NCI-H128 (cell line): ENCODE results near the gene NPHS2.

Source experiments
- DNase-seq: peaks from one replicate; lab custom pipeline; 2025; ENCODE audit not compliant: unreplicated experiment; lab: John Stamatoyannopoulos, UW

Gene NPHS2

GRCh38 chr1:179575497-179576314 is at the start of gene NPHS2:
TSS of gene NPHS2 (minus strand) at chr1:179575948. CDS start at chr1:179575864, 84 bp downstream.
- DNase-seq: no peak

GRCh38 chr1:179612361-179612760 is 36.6 kb upstream of the NPHS2 start:
- no peak for DNase-seq

DNA sequence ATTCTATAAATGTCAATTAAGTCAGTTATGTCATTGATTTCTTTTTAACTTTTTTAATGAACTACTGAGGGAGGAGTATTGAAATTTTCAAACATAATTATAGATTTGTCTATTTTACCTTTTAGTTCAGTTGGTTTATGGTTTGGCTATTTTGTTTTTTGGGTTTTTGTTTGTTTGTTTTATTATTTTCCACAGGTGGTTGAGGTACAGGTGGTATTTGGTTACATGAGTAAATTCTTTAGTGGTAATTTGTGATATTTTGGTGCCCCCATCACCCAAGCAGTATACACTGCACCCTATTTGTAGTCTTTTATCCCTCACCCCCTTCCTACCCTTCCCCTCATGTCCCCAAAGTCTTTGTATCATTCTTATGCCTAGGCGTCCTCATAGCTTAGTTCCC is 25.3 kb upstream of the NPHS2 start:
- no peak for DNase-seq

GRCh38 chr1:179599623-179600249 is 24.0 kb upstream of the NPHS2 start:
- peak; percentile 19 for DNase-seq

DNA sequence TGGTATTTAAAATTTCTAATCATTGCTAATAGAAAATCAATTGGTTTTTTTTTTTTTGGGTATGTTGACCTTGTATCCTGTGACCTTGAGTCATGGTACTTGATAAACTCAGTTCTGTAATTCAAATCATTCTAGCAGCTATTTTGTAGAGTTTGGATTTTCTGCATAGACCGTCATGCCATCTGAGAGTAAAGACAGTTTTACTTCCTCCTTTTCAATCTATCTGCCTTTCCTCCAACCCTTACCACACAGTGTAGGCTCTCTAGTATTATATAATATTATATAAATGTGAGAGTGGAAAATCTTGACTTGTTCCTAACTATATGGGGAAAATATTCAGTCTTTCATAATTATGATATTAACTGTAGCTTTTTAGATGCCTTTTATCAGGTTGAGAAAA is 22.9 kb upstream of the NPHS2 start:
- no peak for DNase-seq

GRCh38 chr1:179591592-179592580 is 16.1 kb upstream of the NPHS2 start, which contains the start of gene TDRD5:
TSS of gene TDRD5 (plus strand) at chr1:179591832. CDS start at chr1:179592616, 784 bp downstream.
- no peak for DNase-seq

GRCh38 chr1:179591253-179591591 is 15.5 kb upstream of the NPHS2 start:
- no peak for DNase-seq

DNA sequence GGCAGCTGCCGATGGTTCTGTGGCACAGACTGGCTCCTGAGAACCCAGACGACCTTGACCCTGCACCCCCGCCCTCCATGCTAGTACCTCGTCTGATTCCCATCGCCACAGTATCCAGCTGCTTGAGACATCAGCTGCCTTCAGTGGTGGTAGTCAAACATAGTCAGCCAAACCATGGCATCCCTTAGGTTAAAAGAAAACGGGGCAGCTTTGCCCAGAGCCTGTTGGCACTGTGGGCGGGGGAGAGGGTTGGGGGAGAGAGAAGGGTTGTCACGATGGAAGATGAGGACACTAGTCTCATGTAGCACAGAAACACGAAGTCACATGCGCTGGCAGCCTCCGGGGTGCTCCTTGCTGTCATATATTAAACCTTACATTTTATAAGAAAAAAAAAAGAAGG is 14.9 kb upstream of the NPHS2 start:
- DNase-seq: no peak

GRCh38 chr1:179589509-179589908 is 13.8 kb upstream of the NPHS2 start:
- no peak for DNase-seq

DNA sequence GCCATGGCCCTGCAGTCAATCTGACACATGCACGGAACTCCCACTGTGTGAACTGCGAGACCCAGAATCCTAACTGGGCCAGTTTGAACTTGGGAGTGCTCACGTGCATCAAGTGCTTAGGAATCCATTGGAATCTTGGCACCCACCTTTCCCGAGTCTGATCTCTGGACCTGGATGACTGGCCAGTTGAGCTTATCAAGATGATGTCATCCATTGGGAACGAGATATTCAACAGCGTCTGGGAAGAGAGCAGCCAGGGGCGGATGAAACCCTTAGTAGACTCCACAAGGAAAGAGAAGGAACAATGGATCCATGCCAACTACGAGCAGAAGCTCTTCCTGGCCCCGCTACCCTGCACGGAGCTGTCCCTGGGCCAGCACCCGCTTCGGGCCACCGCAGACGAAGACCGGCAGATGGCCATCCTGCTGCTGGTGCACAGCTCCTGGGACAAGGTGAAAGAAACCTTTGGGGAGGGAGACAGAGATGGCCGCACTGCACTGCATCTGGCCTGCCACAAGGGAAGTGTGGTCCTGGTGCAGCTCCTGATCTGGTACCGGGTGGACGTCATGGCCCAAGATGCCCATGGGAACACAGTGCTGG is 12.8 kb upstream of the NPHS2 start:
- no peak for DNase-seq

DNA sequence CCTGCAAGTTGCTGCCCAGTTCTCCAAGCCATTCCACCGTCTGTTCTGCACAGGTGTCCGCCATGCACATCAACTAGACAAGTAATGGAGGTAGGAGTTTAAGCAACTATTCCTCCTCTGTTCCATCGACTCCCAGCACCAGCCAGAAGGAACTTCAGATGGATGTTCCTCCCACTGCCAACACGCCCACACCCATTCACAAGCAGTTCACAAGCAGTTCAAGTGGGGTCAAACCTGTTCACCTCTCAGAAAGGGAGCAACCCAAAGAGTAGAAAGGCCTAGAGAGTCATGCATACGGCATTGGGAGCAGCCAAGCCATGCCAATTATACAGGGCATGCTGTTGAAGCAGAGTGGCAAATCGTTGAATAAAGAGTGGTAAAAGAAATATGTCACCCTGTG is 11.6 kb upstream of the NPHS2 start:
- DNase-seq: no peak

DNA sequence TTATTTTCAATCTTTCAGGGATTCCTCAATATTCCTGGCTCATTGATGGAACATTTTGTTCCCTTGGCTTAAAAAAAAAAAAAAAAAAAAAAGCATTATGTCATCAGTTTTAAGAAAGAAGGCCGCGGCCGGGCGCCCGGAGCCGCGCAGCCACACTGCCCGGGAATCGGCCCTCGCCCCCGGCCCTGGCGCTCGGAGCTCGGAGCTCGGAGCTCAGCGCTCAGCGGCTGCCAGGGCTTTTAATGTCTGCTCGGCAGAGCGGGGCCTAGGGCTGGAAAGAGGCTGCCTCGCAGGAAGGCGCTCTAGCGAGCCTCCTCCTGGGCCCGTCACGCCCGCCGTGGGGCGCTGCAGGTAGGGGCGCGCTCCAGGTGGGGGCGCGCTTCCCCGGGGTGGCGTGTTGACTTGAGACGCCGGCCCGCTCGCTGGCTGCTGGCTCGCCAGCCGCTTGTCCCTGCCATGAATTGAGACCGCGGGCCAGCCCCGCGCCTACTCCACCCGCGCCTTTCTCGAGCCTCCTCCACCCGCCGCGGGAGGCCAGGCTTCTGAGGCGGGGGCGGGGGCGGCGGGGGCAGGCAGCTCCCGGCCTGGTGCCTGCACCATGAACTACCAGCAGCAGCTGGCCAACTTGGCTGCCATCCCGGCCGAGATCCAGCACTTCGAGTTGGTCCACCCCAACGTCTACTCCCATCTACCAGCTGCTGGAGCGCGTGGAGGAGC is 10.5 kb upstream of the NPHS2 start:
- no peak for DNase-seq

DNA sequence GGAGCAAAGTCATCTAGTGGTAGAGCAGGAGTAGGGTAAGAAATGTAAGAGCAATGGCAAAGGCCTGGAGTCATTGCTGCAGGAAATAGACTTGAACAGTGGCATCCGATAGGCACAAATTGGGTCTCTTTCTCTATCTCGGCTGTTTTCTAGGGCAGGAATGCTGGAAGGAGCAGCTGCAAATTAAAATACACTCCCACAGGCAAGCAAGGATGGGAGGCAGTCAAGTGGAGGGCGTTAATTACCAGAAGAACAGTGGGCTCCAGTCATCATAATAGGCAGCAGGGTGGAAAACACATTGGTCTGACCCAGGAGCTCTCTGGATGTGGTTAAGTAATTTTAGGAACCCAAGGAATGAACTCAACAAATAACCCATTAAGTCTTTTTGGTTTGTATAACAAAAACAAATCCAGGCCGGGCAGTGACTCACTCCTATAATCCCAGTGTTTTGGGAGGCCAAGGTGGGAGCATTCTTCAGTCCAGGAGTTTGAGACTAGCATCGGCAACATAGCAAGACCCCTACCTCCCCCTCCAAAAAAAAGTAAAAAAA is 8.1 kb upstream of the NPHS2 start:
- no peak for DNase-seq

DNA sequence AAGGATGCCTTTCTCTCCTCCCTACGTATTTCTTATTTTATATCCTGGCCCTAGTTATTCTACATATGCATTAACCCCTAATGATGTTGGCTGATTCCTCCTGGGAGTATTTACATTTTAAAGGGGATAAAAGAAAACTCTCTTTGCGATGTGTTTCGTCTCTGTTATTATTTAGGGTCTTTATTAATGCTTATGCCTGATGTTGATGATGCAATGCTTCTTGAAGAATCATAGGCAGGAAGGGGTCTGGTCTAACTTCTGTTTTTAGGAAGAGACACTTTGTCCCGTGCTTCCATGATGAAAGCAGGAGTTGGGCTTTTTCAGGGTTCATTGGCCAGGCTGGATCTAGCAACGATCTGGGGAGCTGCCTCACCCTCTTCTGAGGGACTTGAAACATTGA is 761 bp upstream of the NPHS2 start:
- no peak for DNase-seq

GRCh38 chr1:179558078-179558477 is 17.7 kb downstream of the NPHS2 start:
- no peak for DNase-seq

DNA sequence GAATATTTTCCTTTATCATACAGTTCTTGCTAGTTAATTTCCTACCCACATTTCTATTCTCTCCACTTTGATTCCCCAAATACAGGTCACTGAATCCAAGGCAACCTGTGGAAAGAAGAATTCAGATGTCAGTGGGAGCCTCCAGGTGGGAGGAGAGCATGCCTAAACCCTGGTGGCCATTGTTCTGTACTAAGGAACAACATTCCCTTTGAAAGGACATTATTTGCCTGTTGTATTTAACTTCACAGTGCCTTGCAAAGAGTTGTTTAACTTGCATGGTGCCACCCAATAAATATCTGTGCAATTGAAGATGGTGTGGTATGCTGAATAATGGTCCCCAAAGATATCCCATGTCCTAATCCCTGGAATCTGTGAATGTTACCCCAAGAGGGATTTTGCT is 21.3 kb downstream of the NPHS2 start:
- DNase-seq: no peak

- no peak for DNase-seq
These were observed 24.7 kb downstream of the NPHS2 start for GRCh38 chr1:179550746-179551682.

DNA sequence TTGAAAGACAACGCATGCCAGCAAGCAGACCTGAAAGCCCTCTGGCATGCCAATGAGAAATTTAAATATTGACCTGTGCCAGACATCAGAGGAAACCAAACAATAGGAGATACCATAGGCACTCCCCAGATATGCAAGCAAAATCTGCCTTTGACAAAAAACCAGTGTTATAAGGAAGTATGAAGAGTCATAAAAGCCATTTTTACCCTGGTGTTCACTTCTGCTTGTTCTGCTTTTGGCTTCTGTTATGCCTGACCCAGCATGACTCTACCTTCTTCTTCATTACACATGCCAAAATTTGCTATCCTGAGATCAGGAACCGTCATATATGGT is 26.4 kb downstream of the NPHS2 start:
- no peak for DNase-seq

DNA sequence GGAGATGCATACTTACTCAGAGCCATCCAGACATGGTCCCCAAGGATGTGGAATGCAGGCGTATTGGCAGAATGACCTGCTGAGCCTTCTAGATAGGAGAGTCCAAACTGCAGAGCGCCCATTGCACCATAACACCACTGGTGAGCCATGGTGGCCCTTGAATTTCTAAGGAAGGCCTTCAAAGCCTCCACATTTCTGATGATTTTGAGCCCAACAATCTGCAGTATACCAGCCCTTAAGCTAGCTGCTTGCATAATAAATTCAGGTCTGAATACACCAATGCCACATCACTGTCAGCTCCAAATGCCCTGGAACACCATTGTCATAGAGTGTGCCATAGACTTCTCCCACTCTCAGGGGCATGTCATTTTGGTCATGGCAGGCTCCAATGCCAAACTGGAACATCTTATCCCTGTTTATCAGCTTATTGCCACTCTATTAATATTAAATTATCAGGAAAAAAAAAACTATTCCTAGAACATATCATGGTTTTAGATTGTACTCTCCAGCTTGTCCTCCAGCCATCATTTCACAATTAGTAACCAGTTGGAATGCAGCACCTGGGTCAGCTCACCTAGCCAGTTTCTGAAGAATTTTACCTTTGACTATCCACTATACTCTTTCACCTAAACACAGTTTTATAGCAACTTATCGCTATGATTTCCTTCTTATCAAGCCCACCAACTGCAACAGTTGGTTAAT is 26.9 kb downstream of the NPHS2 start:
- DNase-seq: no peak
